D721Med (cell line): Measurements from ENCODE around the gene HOXA3.

Experiments
- DNase-seq: peaks from one replicate; pipeline ENCODE4 v3.0.0; 2011; ENCODE audit warnings: low spot score; ENCODE audit not compliant: insufficient read length
- FAIRE-seq: peaks from 2 replicates; lab custom pipeline; 2011; peaks lifted over from hg19 to GRCh38; lab: Jason Lieb, UNC
- TF ChIP-seq, protein P1 (sequence below): IDR thresholded peaks from 2 replicates; pipeline ENCODE4 v1.5.1; 2012; ENCODE audit warnings: mild to moderate bottlenecking, control low read depth; ENCODE audit not compliant: insufficient read depth; ENCODE audit errors: missing control alignments

Gene HOXA3

DNA sequence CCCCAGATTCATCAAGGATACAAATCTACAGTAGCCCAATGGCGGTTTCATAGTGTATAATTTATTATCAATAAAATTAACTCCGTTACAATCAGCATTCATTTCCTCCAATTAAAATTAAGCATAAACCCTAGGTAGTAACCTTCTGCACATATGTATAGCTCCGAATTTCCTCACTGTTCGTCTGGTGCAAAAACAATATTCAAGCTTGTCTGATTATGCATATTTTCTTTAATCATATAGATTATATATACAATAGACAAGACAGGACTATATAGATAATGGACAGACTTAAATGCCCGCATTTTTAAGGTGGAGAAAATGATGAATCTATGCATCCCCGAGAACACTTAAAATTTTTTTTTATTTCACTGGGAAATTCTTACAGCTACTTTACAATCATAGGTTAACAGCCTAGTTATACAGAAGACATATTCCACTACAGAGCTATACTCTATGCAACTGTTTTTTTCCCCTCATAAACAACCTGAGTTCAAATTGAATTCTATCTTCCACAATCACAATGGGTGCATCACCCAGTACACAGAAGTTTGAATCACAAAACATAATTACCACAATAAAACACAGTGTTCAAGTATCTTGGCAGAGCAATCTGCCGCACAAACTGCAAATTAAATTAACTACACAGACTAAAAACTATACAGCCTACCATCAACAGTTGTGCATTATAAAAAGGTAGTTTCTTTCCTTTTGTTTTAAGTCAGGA lies 10.3 kb upstream of the HOXA3 start:
- TF ChIP-seq, protein P1, sequence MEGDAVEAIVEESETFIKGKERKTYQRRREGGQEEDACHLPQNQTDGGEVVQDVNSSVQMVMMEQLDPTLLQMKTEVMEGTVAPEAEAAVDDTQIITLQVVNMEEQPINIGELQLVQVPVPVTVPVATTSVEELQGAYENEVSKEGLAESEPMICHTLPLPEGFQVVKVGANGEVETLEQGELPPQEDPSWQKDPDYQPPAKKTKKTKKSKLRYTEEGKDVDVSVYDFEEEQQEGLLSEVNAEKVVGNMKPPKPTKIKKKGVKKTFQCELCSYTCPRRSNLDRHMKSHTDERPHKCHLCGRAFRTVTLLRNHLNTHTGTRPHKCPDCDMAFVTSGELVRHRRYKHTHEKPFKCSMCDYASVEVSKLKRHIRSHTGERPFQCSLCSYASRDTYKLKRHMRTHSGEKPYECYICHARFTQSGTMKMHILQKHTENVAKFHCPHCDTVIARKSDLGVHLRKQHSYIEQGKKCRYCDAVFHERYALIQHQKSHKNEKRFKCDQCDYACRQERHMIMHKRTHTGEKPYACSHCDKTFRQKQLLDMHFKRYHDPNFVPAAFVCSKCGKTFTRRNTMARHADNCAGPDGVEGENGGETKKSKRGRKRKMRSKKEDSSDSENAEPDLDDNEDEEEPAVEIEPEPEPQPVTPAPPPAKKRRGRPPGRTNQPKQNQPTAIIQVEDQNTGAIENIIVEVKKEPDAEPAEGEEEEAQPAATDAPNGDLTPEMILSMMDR: no peak
- FAIRE-seq: no peak
- no peak for DNase-seq

DNA sequence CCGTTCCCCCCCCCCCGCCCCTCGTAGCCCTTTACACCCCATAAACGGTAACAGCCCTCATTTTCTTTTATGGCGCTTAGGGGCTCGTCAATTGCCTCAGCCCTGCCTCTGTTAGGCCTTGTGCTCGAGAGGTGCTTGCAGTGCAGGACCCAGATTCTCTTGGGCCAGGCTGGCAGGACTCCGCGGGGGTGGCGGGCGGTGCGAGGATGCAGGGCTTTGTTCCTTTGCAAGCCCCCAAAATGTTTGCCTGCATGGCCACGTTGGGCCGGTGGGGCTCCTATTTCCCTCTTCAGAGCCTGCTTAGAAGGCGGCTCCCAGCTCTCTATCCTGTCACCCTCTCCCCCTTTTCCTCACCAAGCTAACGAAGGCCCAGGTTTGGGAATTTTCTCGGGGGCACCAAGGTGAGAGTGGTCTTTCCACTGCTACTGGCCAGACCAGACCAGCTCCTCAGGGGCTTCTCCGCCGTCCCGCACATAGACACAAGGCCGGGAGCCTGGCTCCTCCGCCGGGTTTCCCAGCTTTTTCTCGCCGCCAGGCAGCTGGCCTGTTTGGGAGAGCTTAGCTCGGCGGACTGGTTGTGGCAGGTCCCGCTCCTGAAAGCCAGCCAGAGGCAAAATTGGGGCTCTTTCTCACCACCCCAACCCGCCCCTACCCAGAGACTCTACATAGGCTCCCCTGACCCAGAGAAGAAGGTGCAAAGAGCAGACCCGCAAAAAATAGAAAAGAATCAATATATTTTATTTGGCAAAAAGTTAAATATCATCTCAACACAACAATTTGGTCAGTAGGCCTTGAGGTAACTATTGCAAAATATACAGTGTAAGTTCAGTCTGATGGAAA lies 9.6 kb upstream of the HOXA3 start:
- DNase-seq: no peak
- no peak for FAIRE-seq

DNA sequence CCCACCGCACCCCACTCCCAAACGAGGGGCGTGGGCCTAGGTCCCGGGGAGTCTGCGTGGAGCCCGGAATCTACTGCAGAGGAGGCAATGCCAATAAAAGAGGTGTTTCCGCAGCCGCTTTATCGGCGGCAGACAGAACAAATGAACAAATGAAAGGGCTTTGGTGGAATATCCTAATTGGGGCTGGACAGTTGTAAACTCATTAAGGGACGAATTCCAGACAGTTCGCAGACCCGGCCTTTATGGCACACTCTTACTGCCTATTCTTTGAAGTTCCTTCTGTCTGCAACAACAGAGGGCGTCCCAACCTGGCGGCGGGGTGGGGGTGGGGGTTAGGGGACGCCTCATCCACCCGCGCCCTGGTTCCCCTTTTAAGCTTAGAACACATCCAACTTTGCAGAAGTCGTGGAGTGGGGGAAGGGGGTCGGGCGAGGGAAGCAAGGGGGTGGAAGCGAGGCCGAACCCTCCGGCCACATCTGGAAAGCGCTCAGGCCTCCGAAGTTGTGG lies 8.9 kb upstream of the HOXA3 start:
- DNase-seq (no peak), FAIRE-seq (no peak)
- TF ChIP-seq, protein P1: no peak

More for the DNA sequence above, 9.6 kb upstream of the HOXA3 start:
- TF ChIP-seq, protein P1: no peak

DNA sequence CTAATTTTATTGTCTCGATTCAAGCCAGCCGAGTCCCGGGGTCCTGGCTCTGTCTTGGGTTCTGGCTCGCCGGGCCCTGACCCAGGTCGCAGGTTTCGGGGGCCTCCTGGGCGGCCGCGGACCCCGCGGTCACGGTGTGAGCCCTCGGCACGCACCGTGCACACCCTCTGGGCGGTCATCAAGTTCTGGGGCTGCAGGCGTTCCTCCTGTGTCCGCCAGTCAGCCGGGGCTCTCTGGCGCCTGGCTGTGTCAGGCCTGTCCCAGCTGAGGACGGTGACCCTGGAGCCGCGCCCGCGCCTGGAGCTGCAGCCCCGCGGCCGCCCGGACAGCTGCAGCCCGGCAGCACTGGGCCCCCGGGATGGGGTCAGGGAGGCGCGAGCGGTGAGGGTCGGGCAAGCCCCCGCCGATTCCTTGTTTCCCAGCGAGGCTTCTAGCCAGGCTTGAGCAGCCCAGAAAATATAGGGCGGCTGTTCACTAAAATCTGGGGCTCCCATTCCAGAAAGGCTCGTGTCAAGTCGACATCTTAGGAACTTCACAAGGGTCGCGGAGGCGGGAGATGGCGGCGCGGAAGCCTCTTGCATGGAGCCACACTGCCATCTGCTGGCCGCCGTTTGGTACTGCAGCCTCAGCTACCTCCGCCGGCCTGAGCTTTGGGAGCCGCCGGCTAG lies 8.3 kb upstream of the HOXA3 start:
- FAIRE-seq (no peak), DNase-seq (peak; percentile 81)
- TF ChIP-seq, protein P1: peak; percentile 88

DNA sequence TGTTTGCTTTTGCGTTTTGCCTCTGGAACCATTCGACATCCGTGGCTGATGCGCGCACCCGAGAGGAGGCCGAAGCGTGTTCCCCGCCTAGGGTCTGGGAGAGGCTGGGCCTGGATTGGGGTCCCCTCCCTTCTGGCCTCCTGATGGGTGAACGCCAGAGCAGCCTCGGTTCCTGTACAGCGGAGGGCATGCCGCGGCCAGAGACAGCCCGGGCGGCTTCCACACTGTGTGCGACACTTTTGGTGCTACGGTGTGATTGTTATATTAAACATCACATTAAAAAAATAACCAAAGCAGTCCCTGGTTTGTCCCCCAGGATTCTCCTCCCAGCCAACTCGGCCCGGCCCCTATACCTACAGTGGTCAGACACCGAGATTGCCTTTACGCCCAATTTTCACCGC lies 7.8 kb upstream of the HOXA3 start:
- DNase-seq (no peak), FAIRE-seq (no peak)
- TF ChIP-seq, protein P1: no peak

DNA sequence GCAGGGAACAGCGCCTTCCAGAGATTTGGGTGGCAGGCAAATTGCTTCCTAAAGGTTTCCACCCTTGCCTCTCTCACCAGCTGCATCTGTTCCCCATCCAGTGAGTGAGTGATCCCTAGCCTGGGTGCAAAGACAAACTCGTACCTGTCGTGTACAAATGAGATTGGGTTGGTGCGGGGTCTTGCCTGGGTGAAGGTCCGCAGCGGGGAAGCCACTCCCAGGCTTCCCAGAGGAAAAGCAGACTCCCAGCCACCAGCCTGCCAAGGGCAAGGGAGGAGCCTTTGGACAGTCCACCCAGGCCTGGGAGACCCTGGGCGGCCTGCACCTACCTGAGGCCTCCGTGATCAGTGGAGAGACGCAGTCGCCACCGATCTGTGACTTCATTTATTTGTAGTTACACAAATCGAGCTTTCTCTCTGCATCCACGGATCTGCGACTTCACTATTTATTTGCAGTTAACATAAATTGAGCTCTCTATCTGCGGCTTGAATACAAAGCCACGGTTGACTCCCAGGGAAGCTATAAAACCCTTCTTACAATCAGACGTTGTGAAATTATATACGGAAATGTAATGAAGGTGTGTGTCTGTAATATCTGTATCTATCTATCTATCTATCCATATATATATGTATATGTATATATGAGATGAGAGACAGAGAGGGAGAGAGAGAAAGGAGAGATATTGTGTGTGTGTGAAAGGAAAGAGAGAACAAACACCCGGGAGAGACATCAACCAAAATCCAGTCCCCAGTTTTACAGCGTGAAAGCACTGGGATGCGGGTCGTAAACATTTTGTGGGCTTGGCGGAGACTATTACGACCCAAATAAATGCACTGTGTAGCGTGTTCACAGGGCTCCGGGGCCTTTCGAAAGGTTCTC lies 7.1 kb upstream of the HOXA3 start:
- FAIRE-seq (no peak), DNase-seq (no peak)
- TF ChIP-seq, protein P1: no peak
